Measurements from ENCODE around the gene HP1BP3.
"Not testable (repeated sequence)": the region's sequence is repeated elsewhere in the genome, so short reads cannot be mapped to it uniquely, and the experiment has no call there.

The HP1BP3 gene

DNA sequence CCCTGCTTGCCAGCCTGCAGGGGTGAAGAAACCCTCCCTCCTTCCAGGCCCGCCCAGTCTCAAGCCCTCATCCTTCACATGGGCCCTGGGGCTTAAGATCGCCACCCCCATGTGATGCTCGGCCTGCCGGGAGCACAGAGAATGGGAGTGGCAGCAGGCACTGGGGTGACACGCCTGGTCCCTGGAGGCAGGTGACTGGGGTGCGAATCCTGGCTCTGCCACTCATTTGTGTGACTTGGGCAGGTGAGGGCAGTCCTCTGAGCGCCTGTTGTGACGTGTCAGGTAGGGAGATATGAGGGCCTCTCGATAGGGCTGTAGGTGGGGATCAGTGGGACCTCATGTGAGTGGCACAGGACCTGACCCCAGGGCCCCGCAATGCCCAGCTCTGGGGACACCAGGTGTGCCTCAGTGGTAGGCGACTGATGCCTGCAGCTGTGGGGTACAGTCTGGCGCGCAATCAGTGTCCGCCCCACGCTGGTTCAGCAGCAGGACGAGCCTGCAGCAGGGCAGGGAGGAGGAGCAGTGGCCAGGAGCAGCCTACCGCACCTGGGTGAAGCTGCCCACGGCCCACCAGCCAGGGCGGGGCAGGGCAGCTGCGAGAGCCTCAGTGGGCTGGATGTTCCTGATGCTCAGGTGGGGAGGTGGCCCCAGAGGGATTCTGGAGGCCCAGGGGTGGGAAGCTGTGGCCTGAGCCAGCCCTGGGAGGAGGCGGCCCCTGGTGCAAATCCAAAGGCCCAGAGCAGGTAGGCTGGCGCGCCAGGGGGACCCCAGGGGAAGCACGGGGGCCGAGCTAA, 60.8 kb downstream of the HP1BP3 start:
- DNase-seq, result no peak

DNA sequence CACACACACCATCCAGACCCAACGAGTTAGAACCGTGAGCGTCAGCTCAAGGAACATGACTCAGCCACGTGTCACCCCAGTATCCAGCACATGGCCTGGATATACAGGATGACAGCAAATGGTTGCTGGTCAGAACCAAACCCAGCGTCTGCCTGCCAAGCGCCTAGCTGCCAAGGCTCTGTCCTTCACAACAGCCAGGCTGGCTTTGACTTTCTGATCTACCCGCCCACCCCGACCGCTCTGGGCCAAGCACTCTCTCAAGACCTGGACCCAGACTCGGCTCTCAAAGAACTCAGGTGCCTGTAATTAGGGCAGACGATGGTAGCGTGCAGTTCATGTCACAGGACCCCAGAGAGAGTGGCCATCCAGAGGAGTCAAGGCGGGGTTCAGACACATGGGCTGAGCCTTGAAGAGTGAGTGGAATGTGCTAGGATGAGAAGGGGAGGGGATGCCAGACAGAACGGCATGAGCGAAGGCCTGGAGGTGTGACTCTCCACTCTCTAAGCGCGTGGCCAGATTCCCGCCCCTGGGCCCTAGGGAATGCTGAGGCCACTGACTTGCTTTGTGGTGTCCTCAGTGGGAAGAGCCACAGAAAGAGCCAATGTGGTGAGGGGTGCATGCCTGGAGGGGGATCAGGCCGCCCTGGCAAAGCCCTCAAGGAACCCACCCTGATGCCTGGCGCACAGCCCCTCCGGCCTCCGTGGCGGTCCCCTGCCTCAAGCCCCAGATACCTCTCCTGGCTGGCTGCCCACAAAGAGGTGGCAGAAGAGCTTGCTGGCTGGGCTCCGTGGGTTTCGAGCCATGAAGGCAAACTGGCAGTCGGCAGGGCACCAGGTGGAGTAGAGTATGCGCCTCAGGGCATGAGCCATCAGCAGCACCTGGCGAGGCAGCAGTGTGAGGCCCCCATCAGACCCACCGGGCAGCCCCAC, 61.7 kb downstream of the HP1BP3 start:
- no peak for DNase-seq

DNA sequence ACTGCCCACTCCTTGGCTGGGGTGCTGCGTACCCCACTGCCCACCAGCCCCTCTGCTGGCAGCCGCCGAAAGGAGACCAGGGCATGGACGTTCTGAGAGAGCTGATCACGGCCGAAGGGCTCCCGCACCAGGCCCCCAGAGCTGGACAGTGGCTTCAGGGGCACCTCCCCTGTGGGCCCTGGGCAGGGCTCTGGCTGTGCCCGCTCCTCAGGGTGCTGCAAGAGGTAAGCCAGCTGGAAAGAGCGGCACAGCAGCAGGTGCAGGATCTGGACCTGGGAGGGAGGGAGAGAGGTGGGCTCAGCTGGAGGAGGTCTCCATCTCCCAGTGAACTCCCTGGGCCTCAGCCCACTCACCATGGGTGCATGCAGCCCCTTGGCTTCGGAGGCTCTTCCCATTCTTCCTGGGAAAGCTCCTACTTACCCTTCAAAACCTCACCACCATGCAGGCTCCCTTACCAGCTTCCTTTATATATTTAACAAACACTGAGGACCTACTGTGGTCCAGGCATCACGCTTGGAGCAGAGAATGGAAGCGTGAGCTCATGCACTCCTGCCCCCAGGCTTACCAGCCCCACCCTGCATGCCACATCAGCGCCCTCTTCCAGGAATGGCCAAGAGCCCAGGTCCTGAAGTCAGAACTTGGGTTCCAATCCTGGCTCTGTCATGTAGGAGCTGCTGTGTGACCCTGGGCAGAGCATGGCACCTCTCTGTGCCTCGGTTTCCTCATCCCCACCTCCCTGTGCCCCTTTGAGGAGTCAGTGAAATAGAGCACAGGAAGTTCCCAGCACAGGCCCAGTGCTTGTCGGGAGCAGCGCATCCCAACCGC, 62.5 kb downstream of the HP1BP3 start:
- DNase-seq, result no peak

DNA sequence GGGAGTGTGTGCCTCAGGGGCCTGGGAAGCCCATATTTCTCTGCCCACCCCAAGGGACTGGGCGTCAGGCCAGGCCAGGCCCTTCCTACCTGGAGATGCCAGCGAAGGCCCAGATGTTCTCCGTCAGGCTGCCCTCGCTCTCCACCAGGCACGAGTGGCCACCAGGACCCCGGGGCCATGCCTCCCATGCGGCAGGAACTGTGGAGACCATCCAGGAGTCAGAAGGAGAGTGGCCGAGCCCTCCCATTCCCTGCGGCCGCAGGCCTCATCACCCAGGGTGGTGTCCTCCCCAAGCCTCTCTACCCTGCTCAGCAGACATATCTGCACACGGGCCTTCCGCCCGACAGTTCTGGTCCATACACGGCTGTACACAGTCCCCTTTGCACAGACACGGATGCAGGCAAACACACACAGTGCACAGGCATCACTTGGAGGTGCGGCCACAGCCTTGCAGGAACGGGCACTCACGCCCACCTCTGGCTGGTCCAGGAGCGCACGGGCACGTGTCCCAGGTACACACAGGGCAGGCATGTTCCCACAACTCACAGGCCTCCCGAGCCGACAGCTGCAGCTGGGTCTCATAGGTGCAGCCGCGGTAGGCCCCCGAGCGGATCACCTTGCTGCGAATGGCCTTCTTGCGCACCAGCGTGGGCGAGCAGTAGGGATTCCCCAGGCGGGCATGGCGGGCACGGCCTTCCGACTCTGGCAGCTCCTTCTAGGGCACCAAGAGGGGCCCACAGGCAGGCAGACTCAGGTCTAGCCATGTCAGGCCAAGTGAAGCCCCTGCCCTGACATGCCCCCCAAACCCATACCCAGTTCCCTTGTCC, 63.4 kb downstream of the HP1BP3 start:
- DNase-seq, result no peak

DNA sequence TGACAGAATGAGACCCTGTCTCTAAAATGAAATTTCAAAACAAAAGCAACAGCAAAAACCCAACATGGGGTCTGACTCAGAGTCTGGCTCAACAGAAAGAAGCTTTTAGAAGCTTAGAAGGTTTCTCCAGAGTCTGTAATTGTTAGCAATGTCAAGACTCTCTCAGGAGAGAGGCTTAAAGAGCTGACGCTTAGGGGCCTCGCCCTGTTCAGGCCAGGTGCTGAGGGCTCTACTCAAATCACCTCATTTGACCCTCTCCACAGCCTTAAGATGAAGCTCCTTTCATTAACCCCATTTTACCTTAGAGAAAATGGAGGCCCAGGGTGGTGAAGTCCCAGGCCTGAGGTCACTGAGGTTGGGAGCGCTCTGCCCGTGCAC, 64.0 kb downstream of the HP1BP3 start:
- DNase-seq, result no peak

DNA sequence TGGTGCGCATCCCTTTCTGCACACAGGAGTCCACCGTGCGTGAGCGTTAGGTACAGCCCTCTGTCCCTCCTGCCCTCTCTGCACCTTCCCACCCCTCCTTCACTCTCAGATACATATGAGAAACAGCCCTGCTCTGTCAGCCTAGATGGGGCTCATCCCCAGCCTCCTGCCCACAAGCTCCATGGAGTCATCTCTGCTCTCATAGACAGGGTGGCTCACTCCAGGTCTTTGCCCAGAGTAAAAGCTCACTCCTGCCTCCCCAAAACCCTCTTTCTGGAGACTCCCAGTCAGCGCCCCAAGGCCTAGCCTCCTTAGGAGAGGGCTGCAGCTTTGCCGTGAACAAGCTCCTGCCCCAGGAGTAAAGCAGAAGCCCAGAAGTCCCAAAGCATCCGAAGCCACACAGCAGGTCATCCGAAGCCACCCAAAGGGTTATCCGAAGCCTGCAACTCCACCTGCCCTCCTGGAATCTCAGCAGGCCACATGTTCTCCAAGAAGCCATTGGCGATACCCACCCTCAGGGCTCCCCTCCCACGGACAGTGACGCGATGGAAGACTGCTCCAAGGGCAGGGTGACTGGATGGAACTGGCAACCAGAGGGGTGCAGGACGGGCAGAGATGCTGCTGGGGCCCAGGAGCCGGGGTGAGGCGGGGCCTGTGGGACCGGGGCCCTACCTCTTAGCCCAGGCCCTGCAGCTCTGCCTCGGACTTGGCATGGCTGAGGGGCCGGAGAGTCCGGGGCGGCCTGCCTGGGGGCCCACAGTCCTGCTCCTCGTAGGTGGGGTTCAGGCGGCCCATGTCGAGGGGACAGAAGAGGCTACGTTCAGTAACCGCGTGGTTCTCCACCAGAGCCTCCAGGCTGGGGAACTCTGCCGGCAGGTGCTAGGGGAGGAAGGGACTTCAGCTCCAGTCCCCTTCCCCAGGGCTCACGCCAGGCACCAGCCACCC, 65.7 kb downstream of the HP1BP3 start:
- no peak for DNase-seq

DNA sequence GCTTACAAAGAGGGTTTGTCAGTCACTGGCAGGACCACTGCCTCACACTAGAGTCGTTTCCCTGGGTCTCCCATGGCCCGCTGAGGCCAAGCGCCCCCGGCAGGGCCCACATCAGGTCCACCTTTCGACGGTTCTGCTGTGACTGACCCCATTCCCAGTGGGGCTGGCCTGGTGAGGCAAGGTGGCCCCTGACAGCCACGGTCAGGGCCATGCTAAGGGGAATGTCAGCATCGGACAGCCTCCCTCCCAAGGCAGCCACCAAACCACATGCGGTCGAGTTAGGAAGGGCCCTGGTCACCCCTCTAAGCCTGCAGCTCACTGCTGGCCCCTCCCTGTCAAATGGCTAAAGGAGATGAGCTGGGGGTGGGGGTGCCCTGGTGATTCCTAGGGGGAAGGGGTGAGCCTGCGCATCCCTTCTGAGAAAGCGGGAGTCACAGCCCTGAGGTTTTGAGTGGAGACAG, 66.4 kb downstream of the HP1BP3 start:
- DNase-seq, result no peak

DNA sequence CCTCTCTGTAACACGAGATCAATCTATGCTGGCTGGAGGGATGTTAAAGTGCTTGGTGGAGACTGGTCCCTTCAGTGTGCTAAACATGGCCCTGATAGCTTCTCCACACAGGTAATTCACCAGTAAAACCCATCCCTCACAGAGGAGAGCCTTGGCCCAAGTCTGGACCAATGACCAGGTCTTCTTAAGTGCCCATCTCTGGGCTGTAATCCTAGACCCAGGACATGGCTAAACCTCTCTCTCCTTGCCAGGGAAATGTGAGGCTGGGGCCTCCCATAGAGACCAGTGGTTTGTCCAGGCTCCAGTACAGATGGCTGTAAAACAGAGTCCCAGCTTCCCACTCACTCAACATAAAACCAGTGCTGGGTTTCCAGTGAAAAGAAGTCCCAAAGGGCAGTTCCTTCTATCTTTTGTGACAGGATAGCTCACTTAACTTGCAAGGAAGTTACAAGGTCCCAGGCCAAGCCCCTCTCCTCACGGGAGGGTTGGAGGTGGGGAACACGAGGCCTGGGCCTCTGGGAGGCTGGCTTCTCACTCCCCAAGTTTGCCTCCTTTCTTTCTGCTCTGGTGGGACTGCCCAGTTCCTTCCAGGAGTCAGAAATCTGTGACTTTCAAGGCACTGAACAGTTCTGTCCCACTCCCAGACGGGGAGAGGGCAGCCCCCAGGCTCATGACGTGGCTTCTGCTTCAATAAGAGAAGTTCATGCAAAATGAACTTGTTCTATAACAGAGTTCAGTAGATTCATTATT, 67.1 kb downstream of the HP1BP3 start:
- DNase-seq, result no peak

DNA sequence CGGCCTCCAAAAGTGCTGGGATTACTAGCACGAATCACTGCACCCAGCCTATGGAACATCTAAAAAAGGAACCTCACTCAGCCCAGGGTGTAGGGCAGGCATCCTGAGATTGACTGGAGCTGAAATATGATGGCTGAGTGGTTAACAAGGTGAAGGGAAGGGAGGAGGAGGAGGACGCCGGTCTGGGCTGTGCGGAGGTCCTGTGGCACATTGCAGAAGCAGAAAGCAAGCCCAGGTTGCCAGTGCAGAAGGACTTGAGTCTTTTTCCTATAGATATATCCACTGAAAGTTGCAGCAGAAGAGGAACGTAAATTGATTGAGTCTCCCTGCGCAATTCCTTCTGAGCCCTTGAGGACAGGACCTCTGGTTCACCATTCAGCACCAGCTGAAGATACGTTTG, 67.8 kb downstream of the HP1BP3 start:
- DNase-seq, result no peak

DNA sequence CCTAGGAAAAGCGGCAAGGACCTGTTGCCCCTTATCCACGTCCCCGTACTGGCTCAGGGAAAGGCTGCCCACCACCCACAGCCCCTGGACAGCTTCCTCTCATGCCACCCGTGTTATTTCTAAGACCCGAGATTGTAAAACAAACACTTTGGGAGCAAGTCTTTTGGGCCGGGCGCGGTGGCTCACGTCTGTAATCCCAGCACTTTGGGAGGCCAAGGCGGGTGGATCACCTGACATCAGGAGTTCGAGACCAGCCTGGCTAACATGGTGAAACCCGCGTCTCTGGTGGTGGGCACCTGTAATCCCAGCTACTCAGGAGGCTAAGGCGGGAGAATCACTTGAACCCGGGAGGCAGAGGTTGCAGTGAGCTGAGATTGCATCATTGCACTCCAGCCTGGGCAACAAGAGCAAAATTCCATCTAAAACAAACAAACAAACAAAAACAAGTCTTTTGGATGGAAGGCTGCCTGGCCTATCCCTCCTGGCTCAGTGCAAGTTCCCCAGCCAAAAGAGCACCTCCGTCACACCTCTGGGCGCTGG, 68.7 kb downstream of the HP1BP3 start:
- DNase-seq, result not testable (repeated sequence)

DNA sequence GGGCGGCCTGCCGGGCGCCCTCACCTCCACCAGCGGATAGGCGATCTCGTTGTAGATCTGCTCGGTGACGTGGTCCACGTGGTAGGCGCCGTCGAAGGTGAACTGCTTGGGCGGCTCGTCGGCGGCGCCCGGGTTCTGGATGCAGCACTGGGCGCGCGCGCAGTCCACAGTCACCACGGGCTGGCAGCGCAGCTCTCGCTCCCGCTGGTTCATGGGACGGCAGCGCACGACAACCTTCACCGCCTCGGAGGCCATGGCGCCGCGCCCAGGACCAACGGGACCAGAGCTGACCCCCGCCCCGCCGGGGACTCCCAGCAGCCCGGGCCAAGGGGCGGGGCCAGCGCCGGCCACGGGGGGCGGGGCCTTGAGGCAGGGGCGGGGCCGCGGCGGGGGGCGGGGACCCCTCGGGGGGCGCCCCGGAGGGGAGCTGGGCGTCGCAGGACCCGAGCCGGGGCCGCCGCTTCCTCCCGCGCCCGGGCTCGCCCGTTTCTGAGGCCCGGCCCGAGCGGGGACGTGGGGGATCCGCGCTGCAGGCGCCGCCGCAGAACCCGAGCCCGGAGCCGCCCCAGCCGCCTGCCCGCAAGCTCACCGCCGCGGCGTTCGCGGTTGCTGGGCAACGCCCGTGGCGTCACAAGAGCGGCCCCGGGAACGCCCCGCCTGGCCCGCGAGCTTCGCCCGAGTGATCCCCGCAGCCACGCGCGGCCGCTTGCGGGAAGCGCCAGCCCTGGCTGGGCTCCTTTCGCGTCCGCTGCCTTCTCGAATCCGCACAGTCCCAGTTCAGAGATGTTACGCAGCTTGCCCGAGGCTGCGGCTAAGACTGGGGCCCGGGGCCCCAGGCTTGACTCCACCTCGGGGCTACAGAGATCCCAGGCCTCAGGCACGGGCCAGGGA, 69.4 kb downstream of the HP1BP3 start, which contains the start of gene KIF17:
TSS of gene KIF17 (minus strand) at position 556 of the 891 bp plus-strand sequence. CDS start at position 255, 301 bp downstream.
- peak; percentile 59 for DNase-seq

DNA sequence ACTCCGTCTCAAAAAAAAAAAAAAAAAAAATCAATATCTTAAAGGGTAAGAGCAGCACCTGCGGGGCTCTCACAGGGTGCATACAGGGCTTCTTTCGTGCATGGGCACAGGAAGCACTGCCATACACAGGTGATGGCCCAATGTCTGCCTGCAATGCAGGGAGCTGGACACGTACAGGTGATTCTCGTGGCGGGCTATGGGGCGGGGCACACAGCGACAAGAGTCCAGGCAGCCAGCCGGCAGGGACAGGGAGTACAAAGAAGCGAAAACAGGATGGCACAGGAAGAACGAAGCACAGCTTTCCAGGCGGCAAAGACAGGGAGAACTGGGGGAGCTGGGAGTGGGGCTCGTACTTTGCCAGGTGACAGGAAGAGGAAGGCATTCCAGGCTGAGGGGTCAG, 70.9 kb downstream of the HP1BP3 start:
- DNase-seq, result no peak

DNA sequence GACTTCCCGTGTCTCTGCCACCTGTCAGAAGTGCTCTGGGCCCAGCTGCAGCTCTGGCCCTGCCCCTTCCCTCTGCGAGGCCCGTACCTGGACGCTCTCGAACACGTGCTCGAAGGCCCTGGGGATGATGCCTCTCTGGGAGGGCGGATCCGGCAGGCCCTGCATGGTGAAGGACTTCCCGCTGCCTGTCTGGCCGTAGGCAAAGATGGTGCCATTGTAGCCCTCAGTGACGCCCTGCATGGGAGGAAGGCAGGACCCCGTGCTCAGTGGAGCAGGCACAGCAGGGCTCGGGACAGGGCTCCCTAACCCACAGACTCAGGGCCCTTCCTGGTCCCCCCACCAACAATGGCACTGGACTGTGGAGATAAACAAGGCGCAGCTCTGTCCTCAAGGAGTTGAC, 71.7 kb downstream of the HP1BP3 start:
- no peak for DNase-seq

DNA sequence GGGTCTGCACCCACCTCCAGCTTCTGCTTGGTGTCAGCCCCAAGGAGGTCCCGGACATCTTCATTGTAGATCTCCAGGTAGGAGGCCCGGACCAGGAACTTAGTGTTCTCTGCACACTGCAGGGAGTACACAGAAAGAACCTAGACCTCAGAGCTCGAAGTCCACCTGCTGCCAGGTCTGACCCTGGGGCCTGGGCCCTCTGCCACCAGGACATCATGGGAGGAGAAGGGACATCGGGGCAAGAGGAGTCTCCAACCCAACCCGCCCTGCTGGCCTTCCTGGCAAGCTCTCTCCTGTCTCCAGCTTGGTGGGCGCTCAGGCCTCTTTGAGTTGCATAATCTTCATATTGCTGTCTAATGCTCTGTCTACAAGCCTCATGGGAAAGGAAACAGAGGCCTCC, 73.7 kb downstream of the HP1BP3 start:
- DNase-seq, result no peak

DNA sequence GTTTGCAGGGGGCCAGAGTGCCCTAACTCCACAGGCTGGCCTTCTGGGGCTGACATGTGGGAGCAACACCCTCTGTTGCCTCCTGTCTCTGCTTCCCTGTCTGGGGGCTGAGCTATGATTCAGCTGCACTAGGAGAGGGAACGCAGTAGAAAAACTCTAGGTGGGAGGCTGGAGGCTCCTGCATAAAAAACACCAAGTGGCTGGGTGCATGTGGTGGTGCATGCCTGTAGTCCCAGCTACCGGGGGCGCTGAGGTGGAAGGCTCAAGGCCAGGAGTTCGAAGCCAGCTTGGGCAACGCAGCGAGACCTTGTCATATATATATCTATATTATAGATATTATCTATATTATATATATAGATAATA, 74.9 kb downstream of the HP1BP3 start:
- no peak for DNase-seq

DNA sequence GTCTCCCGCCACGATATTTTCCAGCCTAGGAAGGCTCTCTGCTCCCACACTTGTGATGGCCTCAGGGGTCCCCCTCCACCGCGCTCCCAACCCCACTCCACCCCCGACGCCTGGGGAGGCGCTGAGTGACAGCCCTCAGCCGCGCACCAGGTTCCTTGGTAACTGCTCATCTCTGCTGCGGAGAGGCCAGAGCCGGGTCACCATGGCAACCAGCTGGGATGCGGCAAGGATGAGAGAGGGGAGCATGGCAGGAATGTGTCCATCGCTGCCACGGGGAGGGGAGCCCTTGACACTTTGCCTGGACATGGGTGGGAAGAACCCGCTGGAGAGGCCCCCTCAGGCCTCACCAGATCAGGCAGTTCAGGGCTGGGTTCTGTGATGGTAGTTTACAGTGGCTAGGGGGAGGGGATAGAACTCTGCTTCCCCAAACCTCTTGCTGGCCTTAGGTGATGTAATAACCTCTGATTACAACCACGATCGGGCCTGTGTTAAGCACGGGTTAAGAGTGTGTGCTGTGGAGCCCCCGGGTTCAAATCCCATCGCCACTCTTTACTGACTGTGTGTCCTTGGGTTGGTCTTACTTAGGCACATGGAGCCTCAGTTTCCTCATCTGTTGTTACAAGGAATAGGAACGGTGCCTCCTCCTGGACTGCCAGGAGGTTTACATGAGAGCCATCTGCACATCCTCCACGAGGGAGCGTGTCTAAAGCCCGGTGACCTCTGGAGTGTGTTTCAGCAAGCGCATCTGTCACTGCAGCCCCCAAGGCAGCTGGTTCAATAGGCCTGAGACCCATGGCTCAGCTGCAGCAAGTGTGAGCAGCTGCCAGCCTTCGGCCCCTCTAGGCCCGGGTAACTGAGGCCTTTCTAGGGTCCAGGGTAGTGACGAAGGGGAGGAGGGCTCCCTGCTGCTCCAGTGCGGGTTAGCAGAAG, 75.6 kb downstream of the HP1BP3 start:
- no peak for DNase-seq

DNA sequence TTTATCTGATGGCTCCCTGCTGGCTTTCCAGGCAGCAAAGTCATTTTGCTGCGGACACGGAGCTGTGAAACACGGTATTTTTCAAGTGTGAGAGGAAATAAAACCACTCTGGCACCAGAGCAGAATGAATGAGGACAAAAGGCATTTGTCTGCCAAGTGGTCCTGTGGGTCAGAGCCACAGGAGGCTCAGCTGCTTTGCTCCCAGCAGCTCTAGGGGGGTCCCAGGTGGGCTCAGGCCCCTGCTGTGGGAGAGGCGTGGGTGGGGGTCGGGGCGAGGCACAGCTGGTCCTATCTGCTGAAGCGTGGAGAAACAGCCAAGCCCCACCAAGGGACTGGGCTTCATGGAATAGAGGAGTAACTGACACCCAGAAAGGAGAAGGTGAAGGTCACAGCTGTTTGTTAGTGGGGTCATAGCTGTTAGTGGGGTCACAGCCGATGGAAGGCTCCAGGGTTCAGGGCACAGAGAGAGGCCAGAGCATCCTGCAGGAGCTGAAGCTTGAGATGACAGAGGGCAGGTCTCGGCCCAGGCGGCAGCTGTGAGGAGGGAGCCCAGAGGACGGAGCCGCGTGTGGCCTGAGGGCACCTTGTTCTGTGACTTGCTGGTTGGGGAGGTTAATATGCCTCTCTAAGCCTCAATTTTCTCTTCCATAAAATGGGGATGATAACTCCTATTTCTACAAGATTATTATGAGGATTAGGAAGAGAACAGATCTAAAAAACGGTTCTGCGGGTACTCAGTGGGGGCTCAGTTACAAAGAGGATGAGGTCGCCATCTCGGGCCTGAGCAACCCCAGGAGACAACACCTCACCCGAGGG, 76.4 kb downstream of the HP1BP3 start:
- no peak for DNase-seq

Data from NCI-H510A (cell line).